AG04450 (cell line): ENCODE results near the gene ACTN2. TPM values are rescaled to one million over a fixed set of nuclear protein-coding genes. Genes with fewer than 3 reads are reported as not detected.

Experiments
- CTCF ChIA-PET: fragments of 300-600, 350-600 bp; formaldehyde crosslinking; extraction: SDS; loops from one replicate; lab custom pipeline; 2022; ENCODE audit warnings: antibody characterized with exemption, inconsistent platforms; lab: Charles Lee
- POLR2A ChIA-PET: fragments of 350-600 bp; formaldehyde crosslinking; extraction: SDS; loops from one replicate; lab custom pipeline; 2021; ENCODE audit warnings: antibody characterized with exemption, inconsistent platforms; lab: Yijun Ruan, JAX
- DNase-seq: peaks from one replicate; pipeline ENCODE4 v3.0.0-alpha.2; 2011; ENCODE audit warnings: low read depth, low spot score
- H3K27ac ChIP-seq: one replicate; pipeline ENCODE4 v1.5.1; 2012; ENCODE audit warnings: low read depth, low read length, control low read depth
- H3K27me3 ChIP-seq: one replicate; pipeline ENCODE4 v1.6.0; 2012; ENCODE audit warnings: low read length; ENCODE audit not compliant: control insufficient read depth, insufficient read depth
- H3K4me3 ChIP-seq: 2 replicates; pipeline ENCODE4 v1.5.1; 2011; ENCODE audit warnings: mild to moderate bottlenecking, low read depth, low read length, control low read depth
- H3K9me3 ChIP-seq: 2 replicates; pipeline ENCODE4 v1.5.1; 2012; ENCODE audit warnings: low read length; ENCODE audit not compliant: control insufficient read depth, insufficient read depth
- polyA plus RNA-seq: library from polyadenylated mRNA; depleted of rRNA; stranded (reverse); fragments of >200 nt; gene quantifications from 2 replicates; pipeline ENCODE4 v1.2.3, GENCODE V29; 2011
- TF ChIP-seq, protein P1 (sequence below): IDR thresholded peaks from 2 replicates; pipeline ENCODE4 v1.5.1; 2011; ENCODE audit warnings: low read depth, low read length, control low read depth, inconsistent platforms

Gene ACTN2
- polyA plus RNA-seq, 1 experiment, result not detected

DNA sequence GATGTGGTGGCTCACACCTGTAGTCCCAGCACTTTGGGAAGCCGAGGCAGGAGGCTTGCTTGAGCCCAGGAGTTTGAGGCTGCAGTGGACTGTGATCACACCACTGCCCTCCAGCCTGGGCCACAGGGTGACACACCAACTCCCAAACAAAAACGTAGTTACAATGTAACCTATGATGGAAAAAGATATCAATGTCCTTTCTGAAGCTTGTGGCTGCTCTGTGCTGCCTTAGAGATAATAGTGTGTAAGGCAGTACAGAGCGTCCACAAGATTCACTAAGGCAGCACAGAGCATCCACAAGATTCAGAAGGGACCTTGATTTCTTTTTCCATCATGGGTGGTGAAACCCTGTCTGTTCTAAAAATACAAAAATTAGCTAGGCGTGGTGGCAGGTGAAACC, 42.5 kb downstream of the ACTN2 start:
- no peaks in the 10 kb centered on the region for H3K9me3 ChIP-seq
- no peak overlapping the region for H3K4me3 ChIP-seq
- POLR2A ChIA-PET, result no interaction called here
- TF ChIP-seq, protein P1, sequence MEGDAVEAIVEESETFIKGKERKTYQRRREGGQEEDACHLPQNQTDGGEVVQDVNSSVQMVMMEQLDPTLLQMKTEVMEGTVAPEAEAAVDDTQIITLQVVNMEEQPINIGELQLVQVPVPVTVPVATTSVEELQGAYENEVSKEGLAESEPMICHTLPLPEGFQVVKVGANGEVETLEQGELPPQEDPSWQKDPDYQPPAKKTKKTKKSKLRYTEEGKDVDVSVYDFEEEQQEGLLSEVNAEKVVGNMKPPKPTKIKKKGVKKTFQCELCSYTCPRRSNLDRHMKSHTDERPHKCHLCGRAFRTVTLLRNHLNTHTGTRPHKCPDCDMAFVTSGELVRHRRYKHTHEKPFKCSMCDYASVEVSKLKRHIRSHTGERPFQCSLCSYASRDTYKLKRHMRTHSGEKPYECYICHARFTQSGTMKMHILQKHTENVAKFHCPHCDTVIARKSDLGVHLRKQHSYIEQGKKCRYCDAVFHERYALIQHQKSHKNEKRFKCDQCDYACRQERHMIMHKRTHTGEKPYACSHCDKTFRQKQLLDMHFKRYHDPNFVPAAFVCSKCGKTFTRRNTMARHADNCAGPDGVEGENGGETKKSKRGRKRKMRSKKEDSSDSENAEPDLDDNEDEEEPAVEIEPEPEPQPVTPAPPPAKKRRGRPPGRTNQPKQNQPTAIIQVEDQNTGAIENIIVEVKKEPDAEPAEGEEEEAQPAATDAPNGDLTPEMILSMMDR, result no peak
- H3K27me3 ChIP-seq, result no peaks in the 10 kb centered on the region
- CTCF ChIA-PET, result interaction anchor here (0.6 kb wide), 1 partner anchor 120 kb away, joined by 3 read pairs; no protein-coding TSS in a partner anchor
- no peak overlapping the region for H3K27ac ChIP-seq
- DNase-seq, result no peak

DNA sequence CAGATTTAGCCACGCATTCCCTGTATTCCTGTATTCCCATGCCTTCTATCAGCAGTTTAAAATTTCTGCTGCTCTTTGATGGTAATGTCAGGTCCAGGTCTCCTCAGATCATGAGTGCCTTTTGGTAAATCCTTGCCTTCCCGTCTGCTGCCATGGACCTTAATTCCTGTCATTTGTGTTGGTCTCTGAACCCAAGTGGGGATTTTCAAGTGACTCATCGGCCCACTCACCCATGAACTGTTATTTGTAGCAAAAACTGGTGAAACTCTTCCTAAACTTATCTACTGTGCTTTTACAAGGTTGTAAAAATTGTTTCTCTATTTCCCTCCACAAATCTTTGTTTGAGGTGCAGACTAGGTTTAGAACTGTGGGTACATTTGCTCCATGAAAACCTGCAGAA, 47.4 kb downstream of the ACTN2 start:
- Histone ChIP-seq H3K27ac (no peak overlapping the region), H3K27me3 (no peaks in the 10 kb centered on the region), H3K9me3 (no peaks in the 10 kb centered on the region), H3K4me3 (no peak overlapping the region)
- ChIA-PET POLR2A (no interaction called here), CTCF (no interaction called here)
- TF ChIP-seq, protein P1, result no peak
- DNase-seq, result no peak

DNA sequence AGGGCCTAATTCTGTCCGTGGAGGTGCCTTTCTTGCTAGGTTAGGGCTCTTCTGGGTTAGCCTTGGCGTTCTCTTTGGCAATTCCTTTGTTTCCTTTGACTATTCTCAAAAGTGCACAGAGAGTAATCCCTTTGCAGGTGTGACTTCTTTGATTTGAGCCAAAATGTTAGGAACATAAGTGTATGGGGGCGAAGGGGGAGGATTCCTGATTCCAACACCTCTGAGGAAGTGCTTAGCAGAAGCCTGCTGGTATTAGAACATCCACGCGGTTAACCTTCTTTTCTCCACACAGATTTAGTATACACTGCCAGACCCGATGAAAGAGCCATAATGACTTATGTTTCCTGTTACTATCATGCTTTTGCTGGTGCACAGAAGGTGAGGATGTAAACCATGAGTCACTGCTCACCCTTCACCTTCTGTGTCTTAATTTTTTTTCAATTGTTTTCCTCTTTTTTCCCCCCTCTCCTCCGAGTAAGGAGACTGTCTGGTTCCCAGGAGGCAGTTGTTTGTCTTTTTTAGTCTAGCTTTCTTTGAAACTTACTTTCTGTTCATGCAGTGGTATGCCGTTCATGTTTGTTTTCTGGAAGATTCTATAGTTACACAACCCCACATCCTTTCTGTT, 48.0 kb downstream of the ACTN2 start:
- H3K9me3 ChIP-seq, result no peaks in the 10 kb centered on the region; the same call in 1 of the 2 replicates
- DNase-seq, result no peak
- POLR2A ChIA-PET, result no interaction called here
- TF ChIP-seq, protein P1, result no peak
- no peak overlapping the region for H3K4me3 ChIP-seq
- H3K27me3 ChIP-seq, result no peaks in the 10 kb centered on the region
- CTCF ChIA-PET, result no interaction called here
- no peak overlapping the region for H3K27ac ChIP-seq

DNA sequence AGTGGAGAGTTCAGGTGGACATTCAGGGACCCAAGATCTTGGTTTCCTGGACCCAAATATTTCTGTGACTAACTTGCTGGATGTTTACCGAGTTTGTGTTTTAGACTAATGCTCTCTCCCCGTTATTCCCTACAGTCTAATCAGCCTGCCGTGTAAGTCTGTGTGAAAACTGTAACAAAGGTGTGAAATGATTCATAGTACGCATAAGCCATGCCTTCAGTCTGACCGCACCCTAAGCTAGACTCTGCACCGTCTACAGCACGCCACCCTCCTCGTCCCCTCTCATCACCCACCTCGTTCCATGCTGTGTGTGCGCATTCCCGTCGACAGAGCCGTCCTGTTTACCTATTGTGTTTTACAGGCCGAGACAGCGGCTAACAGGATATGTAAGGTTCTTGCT, 50.5 kb downstream of the ACTN2 start:
- ChIA-PET POLR2A (no interaction called here), CTCF (interaction anchor here (2.4 kb wide), 1 partner anchor 23 kb away, joined by 6 read pairs; no protein-coding TSS in a partner anchor)
- no peaks in the 10 kb centered on the region for H3K27me3 ChIP-seq
- TF ChIP-seq, protein P1, result no peak
- no peak overlapping the region for H3K27ac ChIP-seq
- DNase-seq, result no peak
- H3K4me3 ChIP-seq, result no peak overlapping the region
- no peaks in the 10 kb centered on the region; the same call in 1 of the 2 replicates for H3K9me3 ChIP-seq

DNA sequence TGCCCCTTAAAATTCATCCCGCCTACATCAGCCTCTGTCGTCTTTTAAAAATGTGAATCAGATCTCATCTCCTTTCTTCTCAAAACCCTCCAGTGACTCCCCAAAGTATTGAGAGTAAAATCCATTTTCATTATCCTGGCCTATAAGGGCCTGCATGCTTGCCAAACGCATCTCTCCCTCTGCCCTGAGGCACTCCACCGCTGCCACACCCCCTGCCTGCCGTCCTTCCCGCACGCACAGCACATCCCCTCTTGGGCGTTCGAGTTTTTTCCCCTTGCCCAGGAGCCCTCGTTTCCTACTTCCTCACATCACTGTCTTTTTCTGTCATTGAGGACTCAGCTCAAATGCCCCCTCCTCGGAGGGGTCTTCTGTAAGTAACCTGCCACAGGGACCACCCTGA, 55.5 kb downstream of the ACTN2 start:
- Histone ChIP-seq H3K27ac (no peak overlapping the region), H3K27me3 (no peaks in the 10 kb centered on the region), H3K4me3 (no peak overlapping the region), H3K9me3 (peaks cover 4% of the 10 kb centered on the region; the same call in 1 of the 2 replicates)
- ChIA-PET CTCF (no interaction called here), POLR2A (no interaction called here)
- TF ChIP-seq, protein P1, result no peak
- no peak for DNase-seq
